GM21529 (cell line): ENCODE results near the gene DENND2A.
A peak's percentile ranks its signal among the peaks of the same experiment; 100 is the strongest.
"Not testable (repeated sequence)": the region's sequence is repeated elsewhere in the genome, so short reads cannot be mapped to it uniquely, and the experiment has no call there.

Source experiments
- ATAC-seq: cut with Tn5 transposase; IDR thresholded peaks from one replicate; pipeline ENCODE4 v1.9.1; 2021; ENCODE audit not compliant: unreplicated experiment

The DENND2A gene

GRCh38 chr7:140640727-140641523 is at the start of gene DENND2A:
TSS of gene DENND2A (minus strand) at chr7:140640813. CDS start at chr7:140602397, 38,416 bp downstream.
- no peak for ATAC-seq

- no peak for ATAC-seq
Measured at GRCh38 chr7:140689199-140690152, 48.9 kb upstream of the DENND2A start.

- ATAC-seq, result no peak
Measured at GRCh38 chr7:140688341-140688740, 47.7 kb upstream of the DENND2A start.

GRCh38 chr7:140686921-140687320 is 46.3 kb upstream of the DENND2A start:
- ATAC-seq, result no peak

- ATAC-seq, result no peak
Measured at GRCh38 chr7:140685407-140686087, 44.9 kb upstream of the DENND2A start.

- no peak for ATAC-seq
Measured at GRCh38 chr7:140684066-140684950, 43.7 kb upstream of the DENND2A start.

GRCh38 chr7:140683657-140684056 is 43.0 kb upstream of the DENND2A start:
- no peak for ATAC-seq

- no peak for ATAC-seq
Measured at GRCh38 chr7:140681766-140682165, 41.2 kb upstream of the DENND2A start.

GRCh38 chr7:140680886-140681285 is 40.3 kb upstream of the DENND2A start:
- no peak for ATAC-seq

- no peak for ATAC-seq
Measured at GRCh38 chr7:140679186-140679585, 38.6 kb upstream of the DENND2A start.

GRCh38 chr7:140678816-140679130 is 38.2 kb upstream of the DENND2A start:
- no peak for ATAC-seq

- ATAC-seq, result no peak
Measured at GRCh38 chr7:140678081-140678815, 37.6 kb upstream of the DENND2A start.

GRCh38 chr7:140677496-140677895 is 36.9 kb upstream of the DENND2A start:
- ATAC-seq, result no peak

GRCh38 chr7:140676956-140677355 is 36.3 kb upstream of the DENND2A start:
- not testable (repeated sequence) for ATAC-seq

GRCh38 chr7:140676306-140676705 is 35.7 kb upstream of the DENND2A start:
- peak; percentile 49 for ATAC-seq

GRCh38 chr7:140675726-140676125 is 35.1 kb upstream of the DENND2A start:
- no peak for ATAC-seq

- no peak for ATAC-seq
Measured at GRCh38 chr7:140674899-140675701, 34.5 kb upstream of the DENND2A start.

GRCh38 chr7:140674356-140674800 is 33.8 kb upstream of the DENND2A start:
- ATAC-seq, result peak; percentile 29

- ATAC-seq, result no peak
Measured at GRCh38 chr7:140673774-140674155, 33.2 kb upstream of the DENND2A start.
